HG02763 (cell line): ENCODE results near the gene HHAT.

ENCODE experiments used
- ATAC-seq: cut with Tn5 transposase; IDR thresholded peaks from one replicate; pipeline ENCODE4 v1.9.1; 2021; ENCODE audit warnings: mild to moderate bottlenecking, moderate library complexity; ENCODE audit not compliant: unreplicated experiment

The HHAT gene

GRCh38 chr1:210437111-210437510, 108.4 kb downstream of the HHAT start:
- no peak for ATAC-seq

- no peak for ATAC-seq
Observed at GRCh38 chr1:210437781-210438180, 109.1 kb downstream of the HHAT start.

GRCh38 chr1:210438928-210439841, 110.5 kb downstream of the HHAT start:
- no peak for ATAC-seq

- no peak for ATAC-seq
Observed at GRCh38 chr1:210440081-210440480, 111.4 kb downstream of the HHAT start.

GRCh38 chr1:210441028-210441427, 112.3 kb downstream of the HHAT start:
- no peak for ATAC-seq

- ATAC-seq, result no peak
Observed at GRCh38 chr1:210445485-210445884, 116.8 kb downstream of the HHAT start.

GRCh38 chr1:210445931-210446330, 117.2 kb downstream of the HHAT start:
- ATAC-seq, result no peak

GRCh38 chr1:210446479-210446878, 117.8 kb downstream of the HHAT start:
- no peak for ATAC-seq

- ATAC-seq, result no peak
Observed at GRCh38 chr1:210447456-210448057, 118.9 kb downstream of the HHAT start.

GRCh38 chr1:210448297-210448892, 119.7 kb downstream of the HHAT start:
- no peak for ATAC-seq

- no peak for ATAC-seq
Observed at GRCh38 chr1:210455840-210456603, 127.3 kb downstream of the HHAT start.

- no peak for ATAC-seq
Observed at GRCh38 chr1:210456731-210457255, 128.1 kb downstream of the HHAT start.

- ATAC-seq, result no peak
Observed at GRCh38 chr1:210457568-210457967, 128.9 kb downstream of the HHAT start.

GRCh38 chr1:210464519-210465039, 135.9 kb downstream of the HHAT start:
- no peak for ATAC-seq

- no peak for ATAC-seq
Observed at GRCh38 chr1:210465150-210465549, 136.4 kb downstream of the HHAT start.

- no peak for ATAC-seq
Observed at GRCh38 chr1:210467440-210468043, 138.8 kb downstream of the HHAT start.

GRCh38 chr1:210469441-210469840, 140.7 kb downstream of the HHAT start:
- ATAC-seq, result no peak

GRCh38 chr1:210475321-210475720, 146.6 kb downstream of the HHAT start:
- no peak for ATAC-seq

GRCh38 chr1:210475806-210476205, 147.1 kb downstream of the HHAT start:
- ATAC-seq, result no peak

- no peak for ATAC-seq
Observed at GRCh38 chr1:210476730-210477129, 148.0 kb downstream of the HHAT start.
